Colonic mucosa (tissue), 4 donors: ENCODE results near the gene RRAD. TPM values are rescaled to one million over a fixed set of nuclear protein-coding genes. Genes with fewer than 3 reads are reported as not detected.

ENCODE experiments used
- DNase-seq: peaks from one replicate; pipeline ENCODE4 v3.0.0-alpha.2; 2020
- H3K27ac ChIP-seq: fragments of 200-600 bp; one replicate; pipeline ENCODE4 v1.8.0; 2021
- H3K27me3 ChIP-seq: fragments of 200-600 bp; one replicate; pipeline ENCODE4 v1.8.0; 2021
- H3K36me3 ChIP-seq: fragments of 200-600 bp; one replicate; pipeline ENCODE4 v1.8.0; 2021
- H3K4me1 ChIP-seq: fragments of 200-600 bp; one replicate; pipeline ENCODE4 v1.8.0; 2021; ENCODE audit warnings: mild to moderate bottlenecking
- H3K4me3 ChIP-seq: fragments of 200-600 bp; one replicate; pipeline ENCODE4 v1.8.0; 2021
- H3K9ac ChIP-seq, 2 donors: one replicate each; pipeline ENCODE4 v1.7.0; 2013; ENCODE audit warnings: control low read depth in 2 of 2, low read depth in 2 of 2, low read length in 2 of 2
- H3K9me3 ChIP-seq: fragments of 200-600 bp; one replicate; pipeline ENCODE4 v1.8.0; 2021
- CTCF ChIP-seq: fragments of 200-600 bp; IDR thresholded peaks from one replicate; pipeline ENCODE4 v1.8.0; 2022; ENCODE audit warnings: antibody characterized with exemption, mild to moderate bottlenecking
- intact Hi-C: fragments of 100-400 bp; cut with DNase I; formaldehyde crosslinking; loops from one replicate; pipeline ENCODE4 v1.14.1; 2022
- total RNA-seq, 2 donors: library from RNA; stranded (reverse); fragmentation: NEBNext Ultra II Directional in 1 of 2; extraction: Animal tissue kit (Norgen Biotek cat#: 25700) in 1 of 2; gene quantifications; one replicate each; pipeline ENCODE4 v1.2.1, GENCODE V29; 2021
- donor health status: healthy.
- donor health status: DM: no; HTN: no; CAD: no.
- donor health status: DM: no; HTN: no; CAD: no.

Gene RRAD
- total RNA-seq, 2 donors from 2014 or later, result 1.4 to 4.0 TPM

GRCh38 chr16:66871840-66872239 lies 53.5 kb downstream of the RRAD start:
- no peaks in the 10 kb centered on the region for H3K9me3 ChIP-seq
- intact Hi-C loops, result no loop called here
- no peak for TF ChIP-seq CTCF
- H3K4me1 ChIP-seq, result peaks cover 5% of the 10 kb centered on the region
- peak; percentile 88 for DNase-seq
- no peaks in the 10 kb centered on the region for H3K27me3 ChIP-seq
- no peak overlapping the region for H3K9ac ChIP-seq
- H3K27ac ChIP-seq, result peak overlapping the region; percentile 81
- no peak overlapping the region for H3K4me3 ChIP-seq
- no peaks in the 10 kb centered on the region for H3K36me3 ChIP-seq

Other genes with a start within 250 kb of the RRAD start
- gene CMTM4, start 228.8 kb downstream of the RRAD start, total RNA-seq, result 100 to 1,000 TPM; 150 to 212 TPM
- gene DYNC1LI2, start 173.9 kb downstream of the RRAD start, total RNA-seq, result 100 to 1,000 TPM; 138 to 162 TPM
- gene TERB1, start 124.0 kb downstream of the RRAD start, total RNA-seq, result under 1 TPM in 1 of 2 donors, not detected in 1; 0.22 TPM
- gene NAE1, start 94.6 kb downstream of the RRAD start, total RNA-seq, result 10 to 100 TPM; 42.2 to 62.0 TPM
- 100 to 1,000 TPM in 1 of 2 donors, 10 to 100 TPM in 1; 46.2 to 120 TPM for gene CA7, start 81.1 kb downstream of the RRAD start, total RNA-seq
- gene PDP2, start 45.0 kb downstream of the RRAD start, total RNA-seq, result 10 to 100 TPM; 16.0 to 25.9 TPM
- 1 to 10 TPM in 1 of 2 donors, under 1 TPM in 1; 0.72 to 1.8 TPM for gene CDH16, start 6.7 kb downstream of the RRAD start, total RNA-seq
- gene CIAO2B, start 8.9 kb upstream of the RRAD start, total RNA-seq, result 100 to 1,000 TPM; 105 to 146 TPM
- 100 to 1,000 TPM; 407 to 525 TPM for gene CES2, start 10.0 kb upstream of the RRAD start, total RNA-seq
- gene CES3, start 35.7 kb upstream of the RRAD start, total RNA-seq, result 100 to 1,000 TPM; 136 to 169 TPM
- gene CES4A, start 63.1 kb upstream of the RRAD start, total RNA-seq, result 1 to 10 TPM; 5.9 to 7.8 TPM
- gene CBFB, start 103.6 kb upstream of the RRAD start, total RNA-seq, result 10 to 100 TPM; 41.5 TPM
- 10 to 100 TPM in 1 of 2 donors, 1 to 10 TPM in 1; 10.0 to 14.0 TPM for gene PHAF1, start 184.4 kb upstream of the RRAD start, total RNA-seq
- 1 to 10 TPM; 4.4 to 4.9 TPM for gene B3GNT9, start 225.5 kb upstream of the RRAD start, total RNA-seq
- 10 to 100 TPM; 27.5 to 37.1 TPM for gene TRADD, start 234.4 kb upstream of the RRAD start, total RNA-seq
- gene FBXL8, start 234.4 kb upstream of the RRAD start, total RNA-seq, result 10 to 100 TPM; 12.0 to 27.1 TPM
- gene HSF4, start 239.2 kb upstream of the RRAD start, total RNA-seq, result 10 to 100 TPM; 23.6 TPM
- gene NOL3, start 245.0 kb upstream of the RRAD start, total RNA-seq, result 10 to 100 TPM; 26.2 to 31.0 TPM